ENCODE results near the gene FOXN4.
"Not testable (repeated sequence)": the region's sequence is repeated elsewhere in the genome, so short reads cannot be mapped to it uniquely, and the experiment has no call there.

FOXN4 gene, protein sequence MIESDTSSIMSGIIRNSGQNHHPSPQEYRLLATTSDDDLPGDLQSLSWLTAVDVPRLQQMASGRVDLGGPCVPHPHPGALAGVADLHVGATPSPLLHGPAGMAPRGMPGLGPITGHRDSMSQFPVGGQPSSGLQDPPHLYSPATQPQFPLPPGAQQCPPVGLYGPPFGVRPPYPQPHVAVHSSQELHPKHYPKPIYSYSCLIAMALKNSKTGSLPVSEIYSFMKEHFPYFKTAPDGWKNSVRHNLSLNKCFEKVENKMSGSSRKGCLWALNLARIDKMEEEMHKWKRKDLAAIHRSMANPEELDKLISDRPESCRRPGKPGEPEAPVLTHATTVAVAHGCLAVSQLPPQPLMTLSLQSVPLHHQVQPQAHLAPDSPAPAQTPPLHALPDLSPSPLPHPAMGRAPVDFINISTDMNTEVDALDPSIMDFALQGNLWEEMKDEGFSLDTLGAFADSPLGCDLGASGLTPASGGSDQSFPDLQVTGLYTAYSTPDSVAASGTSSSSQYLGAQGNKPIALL

DNA sequence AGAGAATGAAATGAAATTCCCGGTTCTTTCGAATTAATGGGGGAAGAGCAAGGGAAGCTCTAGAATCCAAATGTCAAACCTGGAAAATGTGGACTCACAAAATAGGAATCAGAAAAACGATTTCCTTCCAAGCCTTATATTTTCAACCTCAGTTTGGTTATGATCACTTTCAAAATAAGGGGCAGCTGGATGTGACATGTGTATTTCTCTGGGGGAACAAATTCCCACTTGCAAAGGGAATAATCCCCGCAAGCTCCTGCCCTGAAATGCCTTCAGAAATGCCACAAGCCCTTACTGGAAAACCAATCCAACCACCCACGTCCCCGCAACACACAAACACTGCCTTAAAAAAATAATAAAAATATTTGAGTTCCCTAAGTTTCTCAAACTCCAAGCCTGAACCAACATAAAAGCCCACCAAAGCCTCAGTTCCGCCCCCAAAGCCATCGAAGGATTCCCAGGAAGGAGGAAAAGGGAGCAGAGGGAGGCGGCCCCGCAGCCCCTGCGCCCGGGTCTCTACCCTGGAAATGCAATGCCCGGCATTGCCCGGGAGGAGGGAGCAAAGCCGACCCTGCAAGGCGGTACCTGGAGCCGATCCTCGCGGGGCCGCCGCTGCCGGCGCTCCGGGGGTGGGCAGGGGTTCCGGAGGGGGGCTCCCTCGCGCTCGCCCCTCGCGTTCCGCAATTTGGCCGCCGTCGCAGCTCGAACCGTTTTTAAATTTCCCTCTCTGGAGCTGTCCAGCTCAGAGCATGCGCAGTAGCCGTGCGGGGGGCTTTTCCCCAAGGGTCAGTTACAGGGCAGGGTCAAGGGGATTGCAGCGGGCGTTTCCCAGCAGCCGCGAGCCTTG is at the start of gene FOXN4:
FOXN4 (minus strand) TSS at position 751 of the 847 bp plus-strand sequence. CDS start 963 bp downstream, outside the sequence.
- DNase-seq (ENCODE audit: low read depth in 3 of 3): no peak

DNA sequence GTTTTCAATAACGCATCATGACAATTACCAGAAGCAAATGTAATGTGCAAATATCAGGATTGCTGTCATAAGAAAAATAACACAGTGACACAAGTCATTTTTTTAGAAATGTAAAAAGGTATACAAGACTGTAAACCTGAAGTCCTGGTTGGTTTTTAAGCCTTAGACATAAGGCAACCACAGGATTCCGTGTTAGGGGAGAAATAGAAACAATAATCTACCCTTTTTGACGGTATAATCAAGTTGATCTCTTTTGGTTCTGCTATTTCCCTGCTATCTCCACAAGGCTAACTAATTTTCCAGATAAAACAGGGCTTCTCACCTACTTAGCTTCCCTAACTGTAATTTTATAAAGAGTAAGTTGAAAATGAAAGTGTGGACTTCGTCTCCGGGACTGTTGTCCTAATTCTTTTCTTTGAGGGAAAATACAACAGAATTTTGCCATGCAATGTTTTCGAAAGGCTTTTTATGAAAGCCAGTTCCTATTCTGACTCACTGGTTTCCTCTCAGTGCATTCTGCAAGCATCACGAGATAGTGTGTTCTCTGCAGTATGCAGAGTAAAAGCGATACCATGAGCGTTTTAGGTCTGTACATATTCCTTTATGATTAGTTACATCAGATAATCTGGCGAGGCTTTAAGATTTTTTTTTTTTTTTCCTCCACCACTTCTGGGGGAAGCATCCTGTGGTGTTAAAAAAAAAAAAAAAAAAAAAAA is 49.2 kb upstream of the FOXN4 start:
- no peak for DNase-seq (ENCODE audit: low read depth in 3 of 3)

DNA sequence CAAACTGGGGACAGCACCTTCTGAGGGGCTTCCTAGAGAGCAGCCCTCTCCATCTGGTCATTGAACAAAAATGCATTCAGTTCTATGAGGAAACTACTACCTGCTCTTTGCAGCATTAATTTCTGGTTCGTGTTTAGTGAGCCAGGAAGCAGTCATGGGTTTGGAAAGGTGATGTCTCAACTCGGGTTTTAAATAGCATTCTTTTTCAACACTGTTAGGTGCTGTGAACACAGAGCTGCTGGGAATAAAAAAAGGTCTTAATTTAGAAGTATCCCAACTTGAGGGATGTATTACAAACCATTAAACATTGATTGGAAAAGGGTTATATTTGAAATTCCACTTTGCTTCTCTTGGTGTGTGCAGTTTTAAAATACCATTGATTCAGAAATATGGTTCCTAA is 47.9 kb upstream of the FOXN4 start:
- no peak for DNase-seq (ENCODE audit: low read depth in 3 of 3)

DNA sequence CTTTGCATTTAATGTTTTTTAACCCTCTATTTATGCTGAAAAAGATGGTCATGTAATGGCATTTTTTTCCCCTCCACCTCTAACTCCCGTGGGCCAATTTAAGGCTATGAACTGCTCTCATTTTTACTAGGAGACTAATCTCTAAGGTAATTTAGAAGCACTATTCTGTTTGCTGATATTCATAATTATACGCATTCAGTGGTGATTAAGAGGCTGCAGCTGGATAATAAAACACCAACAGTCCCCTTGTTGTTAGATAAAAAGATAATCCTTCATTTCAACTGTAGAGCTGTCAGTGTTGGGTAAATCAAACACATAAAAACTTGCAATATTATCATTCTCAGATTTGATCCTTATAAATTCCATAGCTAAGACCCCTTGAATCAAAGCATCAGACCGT is 47.5 kb upstream of the FOXN4 start:
- no peak for DNase-seq (ENCODE audit: low read depth in 3 of 3)

DNA sequence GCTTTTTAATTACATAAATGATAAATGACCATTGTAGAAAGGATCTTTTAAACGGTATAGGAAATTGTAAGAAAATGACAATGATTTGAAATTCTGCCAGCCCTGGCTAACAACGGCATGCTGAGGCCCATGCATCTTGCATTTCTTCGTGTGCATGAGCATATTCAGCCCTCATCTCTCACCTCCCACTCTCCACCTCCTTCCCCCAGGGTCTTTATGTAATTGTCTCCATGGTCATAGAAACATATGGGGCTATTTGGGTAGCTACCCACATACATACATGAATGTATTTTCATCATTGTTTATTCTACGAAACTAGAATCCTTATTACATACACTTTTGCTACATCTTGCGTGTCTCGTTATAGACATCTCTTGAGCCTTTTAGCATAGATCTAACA is 43.1 kb upstream of the FOXN4 start:
- no peak for DNase-seq (ENCODE audit: low read depth in 3 of 3)

DNA sequence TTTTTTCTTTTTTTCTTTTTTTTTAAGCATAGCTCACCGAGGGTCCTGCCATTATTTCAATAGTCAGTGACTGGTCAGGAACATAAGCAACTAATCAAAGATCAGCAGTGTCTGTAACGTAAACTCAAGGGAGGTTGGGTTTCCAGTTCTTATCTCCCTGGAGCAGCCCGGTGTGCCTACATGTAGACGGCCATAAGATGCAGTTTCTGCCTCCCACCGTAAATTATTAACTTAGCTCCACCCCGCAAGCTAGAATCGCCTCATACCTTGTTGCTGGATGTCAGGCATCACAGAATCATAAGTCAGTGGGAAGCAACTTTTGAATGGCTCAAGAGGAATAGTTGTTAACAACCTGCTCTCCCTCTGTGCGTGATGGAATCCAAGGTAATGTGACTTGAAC is 38.5 kb upstream of the FOXN4 start, which contains the start of gene MYO1H:
MYO1H (plus strand) TSS at position 312 of the 400 bp plus-strand sequence; CDS start at position 373, 61 bp downstream.
- DNase-seq (ENCODE audit: low read depth in 3 of 3): no peak

DNA sequence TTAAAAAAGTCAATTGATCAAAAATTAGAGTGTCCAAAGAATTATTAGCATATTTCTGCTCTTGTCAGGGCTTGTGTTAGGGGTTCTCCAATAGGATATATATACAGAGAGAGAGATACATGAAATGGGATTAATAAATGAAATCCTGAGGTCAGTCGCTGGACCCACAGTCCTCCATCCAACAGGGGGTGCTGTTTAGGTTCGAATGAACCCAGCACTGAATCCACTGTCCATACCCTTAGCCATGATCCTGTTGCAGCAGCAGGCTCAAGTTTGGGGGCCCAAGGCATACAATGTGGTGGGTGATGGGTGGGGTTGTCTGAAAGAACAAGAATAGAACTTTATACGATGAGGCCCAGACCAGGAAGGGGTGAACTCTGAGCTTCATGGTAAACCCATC is 37.8 kb upstream of the FOXN4 start:
- DNase-seq (ENCODE audit: low read depth in 3 of 3): peak in 1 of 3 experiments; percentile 2

DNA sequence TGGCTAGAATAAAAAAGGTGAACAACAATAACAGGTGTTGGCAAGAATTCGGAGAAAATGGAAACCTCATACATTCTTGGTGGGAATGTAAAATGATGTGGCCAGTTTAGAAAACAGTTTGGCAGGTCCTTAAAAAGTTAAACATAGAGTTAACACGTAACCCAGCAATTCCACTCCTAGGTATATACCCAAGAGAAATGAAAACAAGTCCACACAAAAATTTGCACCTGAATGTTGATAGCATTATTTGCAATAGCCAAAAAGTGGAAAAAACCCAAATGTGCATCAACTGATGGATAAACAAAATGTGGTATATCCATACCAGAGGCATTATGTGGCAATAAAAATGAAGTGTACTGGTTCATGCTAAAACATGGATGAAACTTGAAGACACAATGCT is 36.3 kb upstream of the FOXN4 start:
- DNase-seq (ENCODE audit: low read depth in 3 of 3): no peak

DNA sequence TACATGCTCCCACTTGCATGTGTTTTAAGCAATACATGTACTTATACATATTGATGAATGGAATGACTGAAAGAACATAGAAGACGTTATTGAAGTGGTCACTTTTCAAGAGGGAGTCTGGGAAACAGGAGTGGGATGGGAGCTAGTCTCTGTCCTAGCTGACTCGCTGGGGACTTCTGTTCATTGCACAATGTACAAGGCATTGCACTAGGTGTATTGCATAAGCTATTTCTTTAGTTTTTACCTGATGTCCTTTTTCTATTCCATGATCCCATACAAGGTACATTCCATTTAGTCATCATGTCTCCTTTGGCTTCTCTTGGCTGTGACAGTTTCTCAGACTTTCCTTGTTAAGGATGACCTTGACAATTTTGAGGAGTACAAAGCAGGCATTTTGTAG is 34.6 kb upstream of the FOXN4 start:
- DNase-seq (ENCODE audit: low read depth in 3 of 3): no peak

DNA sequence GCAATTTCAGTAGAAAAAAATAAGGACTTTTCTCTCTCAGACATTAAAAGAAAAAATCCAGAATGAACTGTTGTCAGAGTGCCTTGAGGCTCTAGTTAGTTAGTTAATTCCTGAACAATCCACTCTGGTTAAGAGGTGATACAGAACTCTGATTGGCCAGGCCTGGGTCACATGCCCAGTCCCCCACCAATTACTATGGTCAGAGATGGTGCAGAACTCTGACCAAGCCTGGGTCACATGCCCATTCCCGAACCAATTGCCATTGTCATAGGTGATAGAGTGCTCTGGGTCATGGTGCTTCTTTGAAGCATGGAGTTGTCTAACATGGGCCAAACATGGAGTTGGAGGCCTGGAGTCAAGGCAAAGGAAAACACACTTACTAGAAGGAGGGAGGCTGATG is 27.5 kb upstream of the FOXN4 start:
- no peak for DNase-seq (ENCODE audit: low read depth in 3 of 3)

DNA sequence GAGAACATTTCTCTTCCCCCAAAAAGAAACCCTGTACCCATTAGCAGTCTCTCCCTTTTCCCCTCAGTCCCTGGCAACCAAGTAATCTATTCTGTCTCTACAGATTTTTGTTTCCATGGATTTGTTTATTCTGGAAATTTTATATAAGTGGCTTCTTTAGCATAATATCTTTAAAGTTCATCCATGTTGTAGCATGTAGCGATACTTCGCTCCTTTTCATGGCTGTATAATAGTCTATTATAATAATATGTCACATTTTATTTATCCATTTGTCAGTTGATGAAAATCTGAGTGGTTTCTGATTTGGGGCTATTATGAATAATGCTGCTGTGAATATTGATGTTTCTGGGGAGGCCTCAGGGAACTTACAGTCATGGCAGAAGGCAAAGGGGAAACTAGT is 25.8 kb upstream of the FOXN4 start:
- no peak for DNase-seq (ENCODE audit: low read depth in 3 of 3)

DNA sequence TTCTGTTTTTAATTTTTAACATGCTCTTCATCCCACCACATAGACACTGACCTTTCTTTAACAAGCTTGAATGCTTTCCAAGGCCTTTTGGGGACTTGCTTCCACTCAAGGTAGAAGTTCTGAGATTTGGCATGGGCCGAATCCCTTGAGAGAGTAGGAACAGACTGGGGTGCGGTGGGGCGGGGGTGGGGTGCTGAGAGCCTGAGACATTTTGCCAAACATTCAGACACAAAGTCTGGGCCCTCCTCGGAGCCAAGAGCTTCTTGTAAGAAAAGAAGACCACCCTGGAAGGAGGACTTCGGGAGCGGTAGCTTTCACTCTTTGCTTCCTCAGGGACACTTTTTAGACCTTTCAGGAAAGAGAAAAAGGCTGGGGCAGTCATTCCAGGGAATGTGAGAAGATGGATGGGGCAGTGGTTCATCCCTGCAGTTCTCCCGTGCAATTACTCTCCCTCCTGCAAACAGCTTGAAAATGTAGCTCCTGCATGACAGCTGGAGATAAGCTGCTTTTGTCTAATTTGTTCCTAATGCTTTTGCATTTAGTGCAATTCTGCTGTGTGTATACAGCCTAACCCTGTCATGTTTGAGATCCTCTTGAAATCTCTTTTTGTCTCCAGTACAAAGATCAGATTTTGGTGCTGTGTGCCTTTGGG is 22.3 kb upstream of the FOXN4 start:
- no peak for DNase-seq (ENCODE audit: low read depth in 3 of 3)

DNA sequence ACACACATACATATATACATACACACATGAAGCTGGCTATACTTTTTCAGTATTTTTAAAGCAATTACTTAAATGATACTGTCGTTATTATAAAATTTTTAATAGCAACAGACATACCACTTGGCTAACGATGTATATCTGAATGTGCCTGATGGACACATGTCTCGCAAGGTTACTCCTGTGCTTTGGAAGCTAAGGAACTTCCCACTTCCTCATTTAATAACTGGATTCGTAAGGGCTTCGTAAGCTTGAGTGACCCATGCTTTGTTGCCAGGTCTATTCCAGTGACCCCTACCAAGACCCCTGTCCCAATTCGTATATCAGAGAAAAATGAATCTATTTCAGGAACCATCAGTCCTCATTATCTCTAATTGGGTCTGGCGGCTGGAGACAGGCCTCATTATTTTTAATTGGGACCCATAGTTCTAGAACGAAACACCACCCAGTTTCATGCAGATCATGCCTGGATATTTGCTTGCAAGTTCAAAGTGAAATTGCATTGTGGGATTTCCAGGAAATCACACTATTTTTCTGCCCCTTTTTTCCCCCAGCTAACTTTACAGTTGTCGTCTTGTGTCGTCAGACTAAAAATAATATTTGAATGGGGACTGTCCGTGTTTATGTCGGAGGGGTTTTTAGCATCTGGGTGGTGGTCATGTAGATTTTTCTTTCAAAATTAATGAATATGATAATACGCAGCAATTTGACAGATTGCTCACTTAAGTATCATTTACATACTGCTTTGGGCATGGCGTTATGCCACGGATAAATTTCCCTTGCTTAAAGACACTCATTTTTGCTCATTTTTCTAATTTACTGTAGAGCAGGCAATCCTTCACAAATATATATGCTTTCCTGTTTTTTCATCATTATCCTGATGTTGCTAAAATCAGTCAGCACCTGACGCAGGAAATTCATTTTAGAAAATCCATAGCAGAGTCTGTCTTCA is 21.5 kb upstream of the FOXN4 start:
- DNase-seq (ENCODE audit: low read depth in 3 of 3): no peak

DNA sequence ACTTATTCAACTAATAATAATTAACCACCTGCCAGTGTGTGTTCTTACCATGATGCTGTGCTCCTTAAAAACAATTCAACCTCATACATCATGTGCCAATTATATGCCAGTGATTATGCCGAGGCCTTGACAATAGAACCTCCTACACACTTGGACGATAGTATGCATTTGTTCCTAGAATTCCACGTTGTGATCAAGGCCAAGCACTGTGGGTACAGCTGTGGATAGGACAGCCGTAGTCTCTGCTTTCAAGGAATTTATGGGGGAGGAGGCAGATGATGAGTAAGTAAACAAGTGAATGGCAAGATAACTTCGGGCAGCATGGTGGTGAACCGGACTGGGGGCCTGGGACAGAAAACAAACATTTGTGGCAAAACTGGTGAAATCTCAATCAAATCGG is 20.6 kb upstream of the FOXN4 start:
- DNase-seq (ENCODE audit: low read depth in 3 of 3): no peak

DNA sequence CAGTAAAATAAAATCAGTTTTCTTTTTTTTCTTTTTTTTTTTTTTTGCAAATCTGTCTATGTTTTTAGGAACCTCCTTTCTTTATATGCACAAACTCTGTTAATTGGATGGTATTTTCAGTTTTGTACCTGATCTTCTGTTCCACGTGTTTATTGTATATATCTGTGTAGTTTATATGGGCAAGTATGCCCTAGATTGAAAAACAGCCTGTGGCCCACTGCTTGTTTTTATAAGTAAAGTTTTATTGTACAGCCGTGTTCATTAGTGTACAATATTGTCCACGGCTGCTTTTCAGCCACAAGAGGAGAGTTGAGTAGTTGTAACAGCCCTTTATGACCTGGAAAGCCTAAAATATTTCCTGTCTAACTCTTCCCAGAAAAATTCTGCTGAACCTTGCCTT is 19.9 kb upstream of the FOXN4 start:
- DNase-seq (ENCODE audit: low read depth in 3 of 3): no peak

DNA sequence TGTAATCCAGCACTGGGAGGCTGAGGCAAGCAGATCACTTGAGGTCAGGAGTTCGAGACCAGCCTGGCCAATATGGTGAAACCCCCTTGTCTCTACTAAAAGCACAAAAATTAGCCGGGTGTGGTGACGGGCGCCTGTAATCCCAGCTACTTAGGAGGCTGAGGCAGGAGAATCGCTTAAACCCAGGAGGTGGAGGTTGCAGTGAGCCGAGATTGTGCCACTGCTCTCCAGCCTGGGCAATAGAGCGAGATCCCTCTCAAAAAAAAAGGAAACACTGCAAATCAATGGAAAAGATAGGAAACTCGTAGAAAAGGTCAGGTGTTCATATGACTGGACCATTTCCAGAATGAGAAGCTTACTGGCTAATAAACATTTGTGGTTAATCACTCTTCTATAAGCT is 12.2 kb upstream of the FOXN4 start:
- not testable (repeated sequence) for DNase-seq (ENCODE audit: low read depth in 3 of 3)

DNA sequence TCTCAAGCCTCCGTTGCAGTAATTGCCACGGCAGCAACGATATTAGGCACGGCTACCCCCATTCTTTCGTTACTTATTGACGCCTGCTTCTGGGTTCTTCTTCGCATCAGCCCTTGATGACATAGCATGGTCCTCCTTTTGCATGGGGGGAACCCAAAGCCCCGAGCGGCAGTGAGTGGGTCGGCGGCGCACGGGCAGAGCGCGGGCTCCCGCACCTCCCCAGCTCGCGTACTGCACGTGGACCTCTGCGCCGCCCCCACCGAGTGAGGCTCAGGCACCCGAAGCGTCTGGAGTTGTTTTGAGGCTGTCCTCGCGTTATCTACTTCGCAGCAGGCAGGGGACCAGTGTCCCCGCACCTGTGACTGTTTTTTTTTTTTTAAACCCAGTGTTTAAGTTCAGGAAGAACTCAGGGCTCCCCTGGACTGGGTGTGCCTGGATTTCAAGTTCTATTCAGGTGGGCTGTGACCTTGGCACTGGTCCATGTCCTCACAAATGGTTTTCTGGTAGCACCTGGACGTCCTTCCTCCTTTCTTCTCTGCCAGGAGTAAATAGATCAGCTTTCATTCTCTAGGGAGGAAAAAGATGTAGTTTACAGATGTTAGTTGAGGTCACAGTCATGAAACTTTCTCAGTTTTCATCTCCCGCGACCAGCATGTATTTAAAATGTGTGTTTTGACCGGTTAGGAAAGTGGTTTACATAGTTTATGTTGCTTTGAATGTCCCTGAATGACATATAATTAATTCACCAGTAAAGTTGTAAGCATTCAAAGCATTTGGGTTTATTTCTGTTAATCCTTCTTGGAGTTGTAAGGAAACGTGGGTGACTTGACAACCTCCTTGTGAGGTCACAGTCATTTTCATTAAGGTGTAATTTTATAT is 1.4 kb upstream of the FOXN4 start:
- no peak for DNase-seq (ENCODE audit: low read depth in 3 of 3)

DNA sequence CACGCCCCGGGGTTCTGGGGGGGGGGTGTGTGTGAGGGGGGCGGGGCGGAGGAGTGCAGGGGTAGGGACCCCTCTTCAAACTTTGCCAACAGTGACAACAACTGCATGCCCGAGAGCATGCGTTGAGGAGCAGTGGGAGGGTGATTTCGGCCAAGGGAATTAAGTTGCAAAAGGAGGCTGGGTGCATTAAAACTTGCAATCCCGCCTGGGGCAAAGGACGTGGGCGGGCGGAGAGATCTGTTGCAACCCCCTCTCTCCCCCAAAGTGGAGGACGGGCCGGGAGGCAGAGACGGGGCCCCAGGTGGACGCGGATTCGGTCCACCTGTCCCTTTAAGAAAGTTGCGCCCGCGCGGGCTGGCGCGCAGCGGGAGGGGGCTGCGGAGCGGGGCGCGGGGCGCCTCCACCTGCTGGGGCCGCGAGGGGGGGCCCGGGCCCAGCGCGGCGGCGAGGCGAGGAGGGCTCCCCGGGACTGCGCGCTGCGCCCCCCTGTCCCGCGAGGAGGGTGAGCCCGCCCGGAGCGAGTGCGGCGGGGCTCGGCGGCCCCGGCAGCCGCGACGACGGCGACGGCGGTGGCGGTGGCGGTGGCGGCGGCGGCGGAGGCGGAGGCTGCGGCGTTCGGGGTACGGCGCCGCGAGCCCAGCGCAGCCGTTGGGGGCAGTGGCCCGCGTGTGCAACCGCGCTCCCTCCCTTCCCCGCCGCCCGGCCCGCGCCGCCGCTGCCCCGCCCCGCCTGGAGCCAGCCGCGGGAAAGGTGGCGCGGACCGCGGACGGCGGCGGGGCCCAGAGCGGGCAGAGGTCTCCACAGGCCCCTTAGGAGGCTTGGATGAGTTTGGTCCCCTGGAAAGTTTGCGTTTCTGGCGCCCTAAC is 530 bp upstream of the FOXN4 start:
- no peak for DNase-seq (ENCODE audit: low read depth in 3 of 3)
